Caco-2 (cell line): ENCODE results near the gene KLRD1. TPM values are rescaled to one million over a fixed set of nuclear protein-coding genes. Genes with fewer than 3 reads are reported as not detected.

Source experiments
- BruUV-seq: library from RNA; stranded (reverse); fragments of 400-500 nt; replicated peaks from 2 replicates; lab custom pipeline; 2021; lab: Mats Ljungman, UMichigan
- CTCF ChIA-PET: fragments of 300-600 bp; sonication (Branson Sonifier 250); formaldehyde crosslinking; loops from one replicate; lab custom pipeline; 2022; ENCODE audit warnings: antibody characterized with exemption; lab: Charles Lee
- POLR2A ChIA-PET: fragments of 300-600 bp; sonication (Branson Sonifier 250); formaldehyde crosslinking; loops from one replicate; lab custom pipeline; 2022; ENCODE audit warnings: antibody characterized with exemption; lab: Charles Lee
- DNase-seq, 2 experiments: peaks; one replicate each; pipeline versions ENCODE4 v3.0.0 to v3.0.0-alpha.2; 2020 to 2022
- H3K27me3 ChIP-seq: replicated peaks from 2 replicates; pipeline ENCODE4 v1.6.0; 2011; ENCODE audit warnings: low read length; ENCODE audit not compliant: control insufficient read depth, insufficient read depth
- H3K36me3 ChIP-seq: 2 replicates; pipeline ENCODE4 v1.5.1; 2011; ENCODE audit warnings: low read length; ENCODE audit not compliant: control insufficient read depth, insufficient read depth
- H3K4me1 ChIP-seq: fragments of 250-450 bp; sonication (Bioruptor Pico); 2 replicates; pipeline ENCODE4 v1.5.1; 2020; ENCODE audit warnings: mild to moderate bottlenecking
- H3K4me3 ChIP-seq: 2 replicates; pipeline ENCODE4 v1.5.1; 2011; ENCODE audit warnings: low read depth, mild to moderate bottlenecking, control low read depth, low read length
- H3K9me3 ChIP-seq: fragments of 250-450 bp; sonication (Bioruptor Pico); 2 replicates; pipeline ENCODE4 v1.5.1; 2020; ENCODE audit warnings: mild to moderate bottlenecking, moderate library complexity
- H3K27ac Mint-ChIP-seq: one replicate; pipeline ENCODE4 v1.8.0; 2022; ENCODE audit warnings: mixed read lengths; ENCODE audit not compliant: unreplicated experiment
- H3K27me3 Mint-ChIP-seq: one replicate; pipeline ENCODE4 v1.8.0; 2022; ENCODE audit warnings: mixed read lengths; ENCODE audit not compliant: insufficient read depth, unreplicated experiment
- H3K36me3 Mint-ChIP-seq: one replicate; pipeline ENCODE4 v1.8.0; 2022; ENCODE audit warnings: mild to moderate bottlenecking, mixed read lengths; ENCODE audit not compliant: insufficient read depth, unreplicated experiment
- H3K4me1 Mint-ChIP-seq: one replicate; pipeline ENCODE4 v1.8.0; 2022; ENCODE audit warnings: low read depth, mixed read lengths; ENCODE audit not compliant: unreplicated experiment
- H3K4me3 Mint-ChIP-seq: one replicate; pipeline ENCODE4 v1.8.0; 2022; ENCODE audit warnings: mild to moderate bottlenecking, moderate library complexity, mixed read lengths; ENCODE audit not compliant: unreplicated experiment
- H3K9me3 Mint-ChIP-seq: one replicate; pipeline ENCODE4 v1.8.0; 2022; ENCODE audit warnings: mixed read lengths; ENCODE audit not compliant: unreplicated experiment
- CTCF ChIP-seq, 2 experiments: fragments of 200-600 bp in 1 of 2; IDR thresholded peaks; 1 replicate in 1 of 2; 2 replicates in 1 of 2; pipeline versions ENCODE4 v1.5.1 to v1.8.0; 2011 to 2022; ENCODE audit warnings: antibody characterized with exemption in 1 of 2, control low read depth in 1 of 2, inconsistent platforms in 1 of 2, low read depth in 1 of 2, low read length in 1 of 2, mild to moderate bottlenecking in 1 of 2, moderate library complexity in 1 of 2; ENCODE audit not compliant: insufficient read depth in 1 of 2, severe bottlenecking in 1 of 2, unreplicated experiment in 1 of 2
- intact Hi-C: fragments of 100-400 bp; cut with micrococcal nuclease; formaldehyde crosslinking; loops from one replicate; pipeline ENCODE4 v1.10.0; 2022; ENCODE audit not compliant: unreplicated experiment
- total RNA-seq: library from RNA; stranded (reverse); gene quantifications from 2 replicates; pipeline ENCODE4 v1.2.3, GENCODE V29; 2022

The KLRD1 gene
- total RNA-seq, 1 experiment from 2014 or later = 0.05 TPM

- BruUV-seq = no TSS peak
- no peak for TF ChIP-seq CTCF (IDR thresholded peaks at IDR 0.05; ENCODE audit: insufficient read depth in 1 of 2, low read depth in 1 of 2, low read length in 1 of 2, severe bottlenecking in 1 of 2, unreplicated experiment in 1 of 2)
- no peaks in the 10 kb centered on the region for H3K9me3 Mint-ChIP-seq
- H3K4me3 ChIP-seq = no peak overlapping the region
- no peaks in the 10 kb centered on the region for H3K36me3 Mint-ChIP-seq
- H3K27me3 Mint-ChIP-seq = peaks cover 29% of the 10 kb centered on the region
- no peaks in the 10 kb centered on the region for H3K4me1 ChIP-seq
- intact Hi-C loops = no loop called here
- no peak for DNase-seq
- ChIA-PET POLR2A (no interaction called here), CTCF (no interaction called here)
- no peaks in the 10 kb centered on the region for H3K27me3 ChIP-seq
- no peaks in the 10 kb centered on the region for H3K36me3 ChIP-seq
- H3K4me3 Mint-ChIP-seq = no peak overlapping the region
- H3K9me3 ChIP-seq = no peaks in the 10 kb centered on the region
- no peak overlapping the region for H3K27ac Mint-ChIP-seq
- no peaks in the 10 kb centered on the region for H3K4me1 Mint-ChIP-seq
These were observed 27.7 kb upstream of the KLRD1 start for GRCh38 chr12:10279937-10280336.

GRCh38 chr12:10283027-10283426 lies 24.6 kb upstream of the KLRD1 start:
- Mint-ChIP-seq H3K27ac (no peak overlapping the region), H3K4me3 (no peak overlapping the region), H3K36me3 (no peaks in the 10 kb centered on the region), H3K4me1 (no peaks in the 10 kb centered on the region), H3K27me3 (peaks cover 26% of the 10 kb centered on the region), H3K9me3 (no peaks in the 10 kb centered on the region)
- Histone ChIP-seq H3K27me3 (no peaks in the 10 kb centered on the region), H3K9me3 (no peaks in the 10 kb centered on the region), H3K4me3 (no peak overlapping the region), H3K4me1 (no peaks in the 10 kb centered on the region), H3K36me3 (no peaks in the 10 kb centered on the region)
- CTCF ChIA-PET = no interaction called here
- intact Hi-C loops = no loop called here
- DNase-seq = no peak
- BruUV-seq = no TSS peak
- no peak for TF ChIP-seq CTCF (IDR thresholded peaks at IDR 0.05; ENCODE audit: insufficient read depth in 1 of 2, low read depth in 1 of 2, low read length in 1 of 2, severe bottlenecking in 1 of 2, unreplicated experiment in 1 of 2)
- POLR2A ChIA-PET = no interaction called here

- ChIA-PET POLR2A (no interaction called here), CTCF (no interaction called here)
- Mint-ChIP-seq H3K4me3 (no peak overlapping the region), H3K4me1 (no peaks in the 10 kb centered on the region), H3K27me3 (peaks cover 17% of the 10 kb centered on the region), H3K9me3 (no peaks in the 10 kb centered on the region), H3K36me3 (no peaks in the 10 kb centered on the region), H3K27ac (no peak overlapping the region)
- Histone ChIP-seq H3K9me3 (no peaks in the 10 kb centered on the region), H3K4me1 (no peaks in the 10 kb centered on the region), H3K27me3 (no peaks in the 10 kb centered on the region), H3K36me3 (no peaks in the 10 kb centered on the region), H3K4me3 (no peak overlapping the region)
- no TSS peak for BruUV-seq
- no peak for TF ChIP-seq CTCF (IDR thresholded peaks at IDR 0.05; ENCODE audit: insufficient read depth in 1 of 2, low read depth in 1 of 2, low read length in 1 of 2, severe bottlenecking in 1 of 2, unreplicated experiment in 1 of 2)
- no peak for DNase-seq
- intact Hi-C loops = no loop called here
These were observed 21.8 kb upstream of the KLRD1 start for GRCh38 chr12:10285919-10286318.
